OCI-LY7 (cell line): ENCODE data around the gene CD80.

ENCODE experiments used
- CTCF ChIP-seq: fragments of 200-600 bp; sonication (generic); conservative IDR thresholded peaks from 2 replicates; pipeline ENCODE4 v1.5.1; 2014; ENCODE audit warnings: mild to moderate bottlenecking, antibody characterized with exemption, low read length, moderate library complexity, mixed read lengths
- EZH2phosphoT487 ChIP-seq: fragments of 200-600 bp; sonication (generic); IDR thresholded peaks from 2 replicates; pipeline ENCODE4 v1.6.1; 2018; ENCODE audit warnings: low read depth, borderline replicate concordance, mild to moderate bottlenecking, mixed run types, antibody characterized with exemption, low read length, moderate library complexity, mixed read lengths

GRCh38 chr3:119507404-119507803, 52.0 kb downstream of the CD80 start:
- no peak for TF ChIP-seq CTCF
- TF ChIP-seq EZH2phosphoT487 = no peak
